Upper lobe of left lung (tissue), 4 donors: ENCODE results near the gene ITPK1.

Experiments used
- CTCF ChIP-seq, 6 experiments: fragments of 450-650 bp in 4 of 6; fragments of 200-600 bp in 2 of 6; sonication (generic) in 2 of 6; IDR thresholded peaks; one replicate each; pipeline ENCODE4 v1.5.1; 2016 to 2019; ENCODE audit warnings: antibody characterized with exemption in 6 of 6
- EP300 ChIP-seq, 4 donors: sonication (generic); formaldehyde crosslinking; IDR thresholded peaks; one replicate each; pipeline ENCODE4 v1.5.1; 2017; ENCODE audit warnings: antibody characterized with exemption in 4 of 4, control low read depth in 2 of 4
- POLR2A ChIP-seq, 4 donors: fragments of 450-650 bp; IDR thresholded peaks; one replicate each; pipeline ENCODE4 v1.5.1; 2016 to 2017; ENCODE audit warnings: antibody characterized with exemption in 4 of 4, mild to moderate bottlenecking in 2 of 4
- POLR2AphosphoS5 ChIP-seq, 2 donors: sonication (generic); formaldehyde crosslinking; IDR thresholded peaks; one replicate each; pipeline ENCODE4 v1.5.1; 2017; ENCODE audit warnings: antibody characterized with exemption in 2 of 2

DNA sequence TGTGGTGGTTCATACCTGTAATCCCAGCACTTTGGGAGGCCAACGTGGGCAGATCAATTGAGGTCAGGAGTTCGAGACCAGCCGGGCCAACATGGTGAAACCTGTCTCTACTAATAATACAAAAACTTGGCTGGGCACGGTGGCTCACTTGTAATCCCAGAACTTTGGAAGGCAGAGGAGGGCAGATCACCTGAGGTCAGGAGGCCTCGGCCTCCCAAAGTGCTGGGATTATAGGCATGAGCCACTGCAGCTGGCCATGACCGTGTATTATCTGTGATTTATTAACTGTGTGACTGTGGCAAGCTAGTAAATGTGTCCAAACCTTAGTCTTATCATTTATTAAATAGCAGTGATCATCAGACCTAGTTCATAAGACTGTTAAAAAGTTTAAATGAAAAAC lies 7.1 kb upstream of the ITPK1 start:
- no peak for TF ChIP-seq CTCF (IDR thresholded peaks at IDR 0.05)
- no peak for TF ChIP-seq POLR2AphosphoS5 (IDR thresholded peaks at IDR 0.05)
- no peak for TF ChIP-seq POLR2A (IDR thresholded peaks at IDR 0.05)
- TF ChIP-seq EP300 (IDR thresholded peaks at IDR 0.05) = no peak
